H1 (cell line): ENCODE data around the gene AIG1. TPM values are rescaled to one million over a fixed set of nuclear protein-coding genes. Genes with fewer than 3 reads are reported as not detected.

Experiments used
- CTCF ChIA-PET: fragments of 300-600 bp; sonication (Branson Sonifier 250); formaldehyde crosslinking; loops from one replicate; lab custom pipeline; 2021; ENCODE audit not compliant: partially characterized antibody; lab: Charles Lee
- POLR2A ChIA-PET: fragments of 300-600 bp; sonication (Branson Sonifier 250); formaldehyde crosslinking; loops from one replicate; lab custom pipeline; 2021; ENCODE audit warnings: inconsistent platforms; ENCODE audit not compliant: partially characterized antibody; lab: Charles Lee
- DNase-seq, 2 experiments: peaks; one replicate each; pipeline versions ENCODE4 v3.0.0 to v3.0.0-alpha.2; 2010 to 2022; ENCODE audit warnings: low spot score in 2 of 2, low read depth in 1 of 2, mixed read lengths in 1 of 2
- FAIRE-seq: peaks from 2 replicates; lab custom pipeline; 2011; peaks lifted over from hg19 to GRCh38; lab: Jason Lieb, UNC
- H2AFZ ChIP-seq: 2 replicates; pipeline ENCODE4 v1.8.1; 2012; ENCODE audit warnings: low read length, inconsistent platforms
- H2AK5ac ChIP-seq: 2 replicates; pipeline ENCODE4 v1.6.1; 2013; ENCODE audit warnings: low read depth, low read length
- H2BK120ac ChIP-seq: replicated peaks from 2 replicates; pipeline ENCODE3; 2013; ENCODE audit warnings: low read depth, low read length, inconsistent platforms
- H2BK12ac ChIP-seq: 2 replicates; pipeline ENCODE4 v1.6.1; 2013; ENCODE audit warnings: low read depth, low read length
- H2BK15ac ChIP-seq: 2 replicates; pipeline ENCODE4 v1.6.1; 2013; ENCODE audit warnings: low read length
- H2BK20ac ChIP-seq: 2 replicates; pipeline ENCODE4 v1.6.1; 2013; ENCODE audit warnings: low read length
- H2BK5ac ChIP-seq: 2 replicates; pipeline ENCODE4 v1.6.1; 2013; ENCODE audit warnings: low read depth, low read length
- H3K14ac ChIP-seq: 2 replicates; pipeline ENCODE4 v1.6.1; 2013; ENCODE audit warnings: inconsistent platforms; ENCODE audit not compliant: insufficient read length
- H3K18ac ChIP-seq: 2 replicates; pipeline ENCODE4 v1.6.1; 2013; ENCODE audit warnings: low read length; ENCODE audit errors: extremely low read depth
- H3K23ac ChIP-seq: 2 replicates; pipeline ENCODE4 v1.6.1; 2013; ENCODE audit warnings: inconsistent platforms; ENCODE audit not compliant: insufficient read length
- H3K23me2 ChIP-seq: 2 replicates; pipeline ENCODE4 v1.6.1; 2013; ENCODE audit warnings: low read depth, low read length
- H3K27ac ChIP-seq: 2 replicates; pipeline ENCODE4 v1.6.1; 2011; ENCODE audit warnings: low read depth, low read length, inconsistent platforms
- H3K27me3 ChIP-seq, 4 experiments: replicated peaks in 1 of 4; 1 replicate in 1 of 4; 2 replicates in 3 of 4; pipeline versions ENCODE4 v1.6.1 to v1.8.1; 2011 to 2013; ENCODE audit warnings: low read length in 3 of 4, mild to moderate bottlenecking in 3 of 4, inconsistent platforms in 2 of 4, mixed read lengths in 2 of 4, moderate library complexity in 1 of 4; ENCODE audit not compliant: control insufficient read depth in 3 of 4, insufficient read depth in 3 of 4; ENCODE audit errors: extremely low read depth in 1 of 4
- H3K36me3 ChIP-seq, 4 experiments: 2 replicates each; pipeline versions ENCODE4 v1.6.1 to v1.8.1; 2011 to 2013; ENCODE audit warnings: mild to moderate bottlenecking in 4 of 4, low read length in 3 of 4, moderate library complexity in 2 of 4, control low read depth in 1 of 4, inconsistent platforms in 1 of 4; ENCODE audit not compliant: insufficient read depth in 4 of 4, control insufficient read depth in 2 of 4
- H3K4ac ChIP-seq: replicated peaks from 2 replicates; pipeline ENCODE3; 2013; ENCODE audit warnings: low read length, low read depth, mixed read lengths, inconsistent platforms; ENCODE audit not compliant: insufficient read length
- H3K4me1 ChIP-seq, 4 experiments: replicated peaks in 1 of 4; 1 replicate in 1 of 4; 2 replicates in 3 of 4; pipeline versions ENCODE4 v1.6.1 to v1.8.1; 2011 to 2013; ENCODE audit warnings: low read length in 3 of 4, inconsistent platforms in 2 of 4, mixed read lengths in 1 of 4; ENCODE audit not compliant: insufficient read depth in 4 of 4, control insufficient read depth in 3 of 4
- H3K4me2 ChIP-seq, 2 experiments: 2 replicates each; pipeline versions ENCODE4 v1.6.1 to v1.8.1; 2011 to 2013; ENCODE audit warnings: low read depth in 2 of 2, low read length in 2 of 2, control low read depth in 1 of 2, inconsistent platforms in 1 of 2, mild to moderate bottlenecking in 1 of 2; ENCODE audit not compliant: insufficient read depth in 1 of 2
- H3K4me3 ChIP-seq, 4 experiments: fragments of 200-600, 300-600 bp in 1 of 4; sonication (generic), shearing (Covaris generic), sonication (Bioruptor Twin) in 1 of 4; 2 replicates each; pipeline versions ENCODE4 v1.5.1 to v1.8.1; 2011 to 2016; ENCODE audit warnings: low read length in 4 of 4, low read depth in 3 of 4, control low read depth in 2 of 4, inconsistent platforms in 2 of 4, mild to moderate bottlenecking in 2 of 4, mixed read lengths in 1 of 4, moderate library complexity in 1 of 4; ENCODE audit not compliant: insufficient read depth in 2 of 4; ENCODE audit errors: extremely low read depth in 1 of 4
- H3K56ac ChIP-seq: replicated peaks from 2 replicates; pipeline ENCODE3; 2013; ENCODE audit warnings: low read depth, mild to moderate bottlenecking, mixed read lengths, low read length, inconsistent platforms; ENCODE audit not compliant: insufficient read length
- H3K79me1 ChIP-seq: 2 replicates; pipeline ENCODE4 v1.6.1; 2013; ENCODE audit warnings: low read depth, low read length, control low read depth
- H3K79me2 ChIP-seq, 2 experiments: 2 replicates each; pipeline versions ENCODE4 v1.6.1 to v1.8.1; 2012 to 2013; ENCODE audit warnings: low read length in 2 of 2, mild to moderate bottlenecking in 2 of 2, inconsistent platforms in 1 of 2; ENCODE audit not compliant: insufficient read depth in 2 of 2, control insufficient read depth in 1 of 2
- H3K9ac ChIP-seq, 4 experiments: replicated peaks in 1 of 4; 1 replicate in 1 of 4; 2 replicates in 3 of 4; pipeline versions ENCODE4 v1.6.1 to v1.8.1; 2011 to 2013; ENCODE audit warnings: low read depth in 3 of 4, low read length in 3 of 4, control low read depth in 2 of 4, mild to moderate bottlenecking in 2 of 4, moderate library complexity in 2 of 4, inconsistent platforms in 1 of 4; ENCODE audit errors: extremely low read depth in 1 of 4
- H3K9me3 ChIP-seq, 2 experiments: 2 replicates each; pipeline versions ENCODE4 v1.6.1 to v1.8.1; 2012 to 2013; ENCODE audit warnings: mild to moderate bottlenecking in 2 of 2, moderate library complexity in 2 of 2, control low read depth in 1 of 2, inconsistent platforms in 1 of 2, low read depth in 1 of 2, low read length in 1 of 2, mixed read lengths in 1 of 2; ENCODE audit not compliant: insufficient read depth in 2 of 2
- H4K20me1 ChIP-seq, 2 experiments: replicated peaks in 1 of 2; 2 replicates each; pipeline versions ENCODE3 to v1.8.1; 2011 to 2013; ENCODE audit warnings: inconsistent platforms in 2 of 2, low read length in 2 of 2, mild to moderate bottlenecking in 1 of 2; ENCODE audit not compliant: insufficient read depth in 2 of 2, control insufficient read depth in 1 of 2
- H4K5ac ChIP-seq: 2 replicates; pipeline ENCODE4 v1.6.1; 2013; ENCODE audit warnings: low read length, low read depth, mixed read lengths, inconsistent platforms; ENCODE audit not compliant: insufficient read length
- H4K8ac ChIP-seq: 2 replicates; pipeline ENCODE4 v1.8.0; 2013; ENCODE audit warnings: mild to moderate bottlenecking, moderate library complexity, low read length, inconsistent platforms; ENCODE audit not compliant: insufficient read depth; ENCODE audit errors: extremely low read depth
- H4K91ac ChIP-seq: replicated peaks from 2 replicates; pipeline ENCODE3; 2013; ENCODE audit warnings: low read length, mixed read lengths, inconsistent platforms; ENCODE audit not compliant: insufficient read length
- CBX8 ChIP-seq: fragments of 300-800, 300-1000 bp; sonication (generic); IDR thresholded peaks from 2 replicates; pipeline ENCODE4 v1.7.1; 2016; ENCODE audit warnings: low read depth, low read length, borderline replicate concordance
- GABPA ChIP-seq: IDR thresholded peaks from 2 replicates; pipeline ENCODE4 v1.6.1; 2011; ENCODE audit warnings: mild to moderate bottlenecking, low read length, moderate library complexity, borderline replicate concordance; ENCODE audit not compliant: insufficient read depth
- POU5F1 ChIP-seq: IDR thresholded peaks from 2 replicates; pipeline ENCODE4 v1.6.1; 2011; ENCODE audit warnings: low read depth, mild to moderate bottlenecking, low read length, moderate library complexity
- TAF7 ChIP-seq: optimal IDR thresholded peaks from 2 replicates; pipeline ENCODE3; 2011; ENCODE audit warnings: low read depth, mild to moderate bottlenecking, inconsistent platforms, low read length, moderate library complexity, borderline replicate concordance
- TEAD4 ChIP-seq: IDR thresholded peaks from 2 replicates; pipeline ENCODE4 v1.6.1; 2012; ENCODE audit warnings: low read depth, low read length, inconsistent platforms, mixed read lengths
- WGBS, 2 experiments: shearing (Covaris generic) in 1 of 2; methylation state at CpG; one replicate each; pipeline versions ENCODE4 v1.1.6 to v1.1.7; 2013 to 2015; ENCODE audit warnings: low lambda C conversion rate in 2 of 2, mixed read lengths in 2 of 2, inconsistent platforms in 1 of 2, low coverage in 1 of 2, missing lambda C conversion rate in 1 of 2; ENCODE audit not compliant: insufficient replicate concordance in 2 of 2, insufficient coverage in 1 of 2, insufficient read length in 1 of 2; ENCODE audit errors: extremely low coverage in 1 of 2, missing lambda C conversion rate in 1 of 2; 5-methylcytosine and 5-hydroxymethylcytosine counted together
- polyA plus RNA-seq, 7 experiments: library from polyadenylated mRNA; depleted of rRNA in 3 of 7; stranded (reverse) in 5 of 7; unstranded in 2 of 7; fragments of >200 nt in 5 of 7; fragments of 200-250 nt in 2 of 7; gene quantifications; 1 replicate in 5 of 7; 2 replicates in 1 of 7; 4 replicates in 1 of 7; pipeline versions ENCODE4 v1.2.1 to v1.2.3, GENCODE V29; 2011 to 2013; ENCODE audit warnings: missing spikeins in 2 of 7, mixed read lengths in 2 of 7
- total RNA-seq: library from RNA; stranded (reverse); fragmentation: NEBNext Ultra II Directional; extraction: Animal tissue kit (Norgen Biotek cat#: 25700); gene quantifications from 2 replicates; pipeline ENCODE4 v1.2.1, GENCODE V29; 2021

Gene AIG1
- total and polyA plus RNA-seq, 2 of the 8 experiments (the other 6 are each of a cell fraction or from before 2014, with no cell fraction given) = 56.6 to 58.4 TPM

DNA sequence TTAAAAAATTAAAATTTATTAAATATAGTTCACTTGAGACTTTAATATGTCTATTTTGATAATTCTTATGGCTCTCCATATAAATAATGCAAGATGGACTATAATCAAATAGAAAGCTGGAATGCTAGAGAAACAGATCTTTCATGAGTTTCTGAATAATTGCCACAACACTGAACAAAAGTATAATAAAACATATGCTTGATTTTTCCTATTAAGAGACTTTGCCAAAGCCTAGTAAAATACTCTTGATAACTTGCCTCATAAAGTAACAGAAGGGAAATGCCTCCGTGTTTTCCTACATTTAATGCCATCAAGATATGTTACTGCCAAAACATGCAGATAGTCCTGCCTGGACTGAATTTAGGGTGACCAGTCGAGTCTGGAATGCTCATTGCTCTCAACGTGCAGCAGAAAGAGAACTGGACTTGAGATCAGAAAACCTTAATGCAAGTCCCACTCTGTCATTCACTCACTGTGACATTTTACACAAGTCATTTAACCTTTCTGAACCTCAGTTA is 153.2 kb downstream of the AIG1 start:
- DNase-seq = no peak
- no peaks in the 10 kb centered on the region for H3K23me2 ChIP-seq
- no peak overlapping the region for H3K23ac ChIP-seq
- no peak overlapping the region for H2AFZ ChIP-seq
- H2BK12ac ChIP-seq = no peak overlapping the region
- no peaks in the 10 kb centered on the region for H3K4me1 ChIP-seq
- H3K4me3 ChIP-seq = no peak overlapping the region
- no peak overlapping the region for H3K9ac ChIP-seq
- H3K4ac ChIP-seq = no peak overlapping the region
- no peaks in the 10 kb centered on the region for H3K79me1 ChIP-seq
- no peak overlapping the region for H3K4me2 ChIP-seq
- no peak overlapping the region for H3K56ac ChIP-seq
- H3K14ac ChIP-seq = no peak overlapping the region
- no peak for FAIRE-seq
- H2BK15ac ChIP-seq = no peak overlapping the region
- no peak overlapping the region for H2BK20ac ChIP-seq
- H3K79me2 ChIP-seq = no peaks in the 10 kb centered on the region
- H3K18ac ChIP-seq = no peak overlapping the region
- H4K8ac ChIP-seq = no peak overlapping the region
- H4K91ac ChIP-seq = no peak overlapping the region
- no peak overlapping the region for H2BK5ac ChIP-seq
- no peak overlapping the region for H2AK5ac ChIP-seq
- H3K36me3 ChIP-seq = no peaks in the 10 kb centered on the region; a peak in 1 of 8 replicates
- H4K20me1 ChIP-seq = peaks cover 0 to 2% of the 10 kb centered on the region in 2 experiments
- H3K27ac ChIP-seq = no peak overlapping the region
- CTCF ChIA-PET = no interaction called here
- H4K5ac ChIP-seq = no peak overlapping the region
- POLR2A ChIA-PET = no interaction called here
- H2BK120ac ChIP-seq = no peak overlapping the region
- no peaks in the 10 kb centered on the region for H3K27me3 ChIP-seq
- no peaks in the 10 kb centered on the region for H3K9me3 ChIP-seq
- WGBS, 2 experiments = 92% methylated on average over 3 of the region's 3 CpGs; no CpG with 5 or more reads in 1 of the 2 experiments
- TF ChIP-seq POU5F1 (no peak), TAF7 (no peak), TEAD4 (no peak), CBX8 (no peak), GABPA (no peak)
